Ascending aorta (tissue), 2 donors: ENCODE data around the gene NKX1-1. TPM values are rescaled to one million over a fixed set of nuclear protein-coding genes. Genes with fewer than 3 reads are reported as not detected.

Experiments
- DNase-seq, 2 donors: peaks; one replicate each; pipeline ENCODE4 v3.0.0-alpha.2; 2019; ENCODE audit warnings: low spot score in 2 of 2
- H3K27ac ChIP-seq, 2 donors: fragments of 200-600 bp; sonication (generic); one replicate each; pipeline ENCODE4 v1.5.1; 2016 to 2017; ENCODE audit warnings: mild to moderate bottlenecking in 1 of 2
- H3K27me3 ChIP-seq: fragments of 200-600 bp; sonication (generic); one replicate; pipeline ENCODE4 v1.5.1; 2017
- H3K36me3 ChIP-seq, 2 donors: fragments of 200-600 bp; sonication (generic); one replicate each; pipeline ENCODE4 v1.5.1; 2016
- H3K4me1 ChIP-seq, 2 donors: fragments of 200-600 bp; sonication (generic); one replicate each; pipeline ENCODE4 v1.5.1; 2016 to 2017; ENCODE audit warnings: mild to moderate bottlenecking in 1 of 2
- H3K4me3 ChIP-seq, 2 donors: fragments of 200-600 bp; sonication (generic); one replicate each; pipeline ENCODE4 v1.5.1; 2016 to 2017; ENCODE audit warnings: mild to moderate bottlenecking in 1 of 2
- H3K9me3 ChIP-seq, 2 donors: fragments of 200-600 bp; sonication (generic); one replicate each; pipeline ENCODE4 v1.5.1; 2016
- intact Hi-C: fragments of 100-400 bp; cut with DNase I; formaldehyde crosslinking; loops from one replicate; pipeline ENCODE4 v1.15.1; 2023
- total RNA-seq: library from RNA; depleted of rRNA; stranded (reverse); fragments of >200 nt; gene quantifications from one replicate; pipeline ENCODE4 v1.1.0, GENCODE V29; 2016
- TF ChIP-seq, protein P1 (sequence below), 3 experiments: fragments of 200-600 bp in 2 of 3; fragments of 450-650 bp in 1 of 3; sonication (generic) in 2 of 3; IDR thresholded peaks; one replicate each; pipeline ENCODE4 v1.5.1; 2016 to 2019; ENCODE audit warnings: antibody characterized with exemption in 3 of 3, mild to moderate bottlenecking in 1 of 3, moderate library complexity in 1 of 3

Gene NKX1-1
- total RNA-seq, 1 donor from 2014 or later = not detected

DNA sequence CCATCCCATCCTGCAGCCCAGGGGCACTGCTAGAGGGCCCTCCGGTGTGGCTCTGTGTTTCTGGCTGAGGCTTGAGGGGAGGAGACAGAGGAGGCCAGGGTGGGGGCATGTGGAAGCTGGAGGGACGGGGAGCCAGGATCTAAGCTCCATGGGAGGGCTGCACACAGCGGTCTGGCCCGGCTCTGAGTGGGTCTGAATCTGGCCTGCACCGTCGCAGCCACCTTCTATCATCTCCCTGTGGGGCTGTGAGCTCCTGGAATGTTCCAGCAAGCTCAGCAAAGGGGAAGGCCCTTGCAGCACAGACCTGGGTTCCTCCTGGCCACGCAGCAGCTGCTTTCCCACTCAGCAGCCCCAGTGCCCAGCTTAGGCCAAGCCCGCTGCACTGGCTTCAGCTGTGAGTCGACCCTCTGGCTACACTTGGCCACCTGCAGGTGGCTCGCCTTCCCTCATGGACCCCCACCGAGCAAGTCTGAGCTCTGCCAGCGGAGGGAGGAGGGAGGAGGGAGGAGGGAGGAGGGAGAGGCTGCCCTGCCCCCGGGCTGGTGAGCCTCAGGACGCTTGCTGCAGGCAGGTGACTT lies 5.3 kb downstream of the NKX1-1 start:
- H3K27me3 ChIP-seq = peaks cover 34% of the 10 kb centered on the region
- TF ChIP-seq, protein P1, sequence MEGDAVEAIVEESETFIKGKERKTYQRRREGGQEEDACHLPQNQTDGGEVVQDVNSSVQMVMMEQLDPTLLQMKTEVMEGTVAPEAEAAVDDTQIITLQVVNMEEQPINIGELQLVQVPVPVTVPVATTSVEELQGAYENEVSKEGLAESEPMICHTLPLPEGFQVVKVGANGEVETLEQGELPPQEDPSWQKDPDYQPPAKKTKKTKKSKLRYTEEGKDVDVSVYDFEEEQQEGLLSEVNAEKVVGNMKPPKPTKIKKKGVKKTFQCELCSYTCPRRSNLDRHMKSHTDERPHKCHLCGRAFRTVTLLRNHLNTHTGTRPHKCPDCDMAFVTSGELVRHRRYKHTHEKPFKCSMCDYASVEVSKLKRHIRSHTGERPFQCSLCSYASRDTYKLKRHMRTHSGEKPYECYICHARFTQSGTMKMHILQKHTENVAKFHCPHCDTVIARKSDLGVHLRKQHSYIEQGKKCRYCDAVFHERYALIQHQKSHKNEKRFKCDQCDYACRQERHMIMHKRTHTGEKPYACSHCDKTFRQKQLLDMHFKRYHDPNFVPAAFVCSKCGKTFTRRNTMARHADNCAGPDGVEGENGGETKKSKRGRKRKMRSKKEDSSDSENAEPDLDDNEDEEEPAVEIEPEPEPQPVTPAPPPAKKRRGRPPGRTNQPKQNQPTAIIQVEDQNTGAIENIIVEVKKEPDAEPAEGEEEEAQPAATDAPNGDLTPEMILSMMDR (IDR thresholded peaks at IDR 0.05) = no peak
- H3K27ac ChIP-seq = no peak overlapping the region
- peaks cover 0 to 2% of the 10 kb centered on the region in 2 donors for H3K4me1 ChIP-seq
- no peaks in the 10 kb centered on the region for H3K36me3 ChIP-seq
- peak in 1 of 2 donors; percentile 22 for DNase-seq
- no peak overlapping the region for H3K4me3 ChIP-seq
- intact Hi-C loops = no loop called here
- H3K9me3 ChIP-seq = no peaks in the 10 kb centered on the region

DNA sequence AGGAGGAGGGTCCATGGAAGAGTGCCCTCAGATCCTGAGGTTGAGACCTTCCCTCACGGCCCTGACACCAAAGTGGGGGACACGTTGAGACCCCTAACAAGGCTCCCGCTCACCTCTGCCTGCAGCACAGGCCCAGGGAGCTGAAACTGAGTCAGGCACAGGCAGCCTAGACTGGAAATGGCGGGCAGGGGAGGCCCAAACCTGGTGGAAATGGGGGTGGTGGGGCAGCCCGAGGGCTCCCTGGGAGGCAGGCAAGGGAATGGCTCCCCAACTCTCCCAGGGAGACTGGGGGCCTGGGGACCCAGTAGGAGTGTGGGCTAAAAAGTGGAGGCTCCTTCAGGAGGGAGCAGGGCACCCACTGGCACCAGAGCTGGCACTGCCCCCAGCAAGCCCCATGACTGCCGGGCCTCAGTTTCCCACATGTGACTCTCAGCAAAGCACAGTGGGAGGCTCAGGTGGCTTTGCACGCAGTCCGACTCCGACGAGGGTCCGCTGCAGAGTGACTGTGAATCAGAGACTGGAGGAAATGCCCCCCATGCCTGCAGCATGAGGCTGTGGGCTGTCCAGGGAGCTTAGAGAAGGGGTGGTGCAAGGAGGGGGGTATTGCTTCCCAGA lies 5.9 kb downstream of the NKX1-1 start:
- peaks cover 0 to 4% of the 10 kb centered on the region in 2 donors for H3K36me3 ChIP-seq
- peak in 1 of 2 donors; percentile 56 for DNase-seq
- no peaks in the 10 kb centered on the region for H3K9me3 ChIP-seq
- no peak overlapping the region for H3K27ac ChIP-seq
- TF ChIP-seq, protein P1 (IDR thresholded peaks at IDR 0.05) = no peak
- H3K27me3 ChIP-seq = peaks cover 30% of the 10 kb centered on the region
- H3K4me3 ChIP-seq = no peak overlapping the region
- peaks cover 0 to 2% of the 10 kb centered on the region in 2 donors for H3K4me1 ChIP-seq
- intact Hi-C loops = no loop called here

DNA sequence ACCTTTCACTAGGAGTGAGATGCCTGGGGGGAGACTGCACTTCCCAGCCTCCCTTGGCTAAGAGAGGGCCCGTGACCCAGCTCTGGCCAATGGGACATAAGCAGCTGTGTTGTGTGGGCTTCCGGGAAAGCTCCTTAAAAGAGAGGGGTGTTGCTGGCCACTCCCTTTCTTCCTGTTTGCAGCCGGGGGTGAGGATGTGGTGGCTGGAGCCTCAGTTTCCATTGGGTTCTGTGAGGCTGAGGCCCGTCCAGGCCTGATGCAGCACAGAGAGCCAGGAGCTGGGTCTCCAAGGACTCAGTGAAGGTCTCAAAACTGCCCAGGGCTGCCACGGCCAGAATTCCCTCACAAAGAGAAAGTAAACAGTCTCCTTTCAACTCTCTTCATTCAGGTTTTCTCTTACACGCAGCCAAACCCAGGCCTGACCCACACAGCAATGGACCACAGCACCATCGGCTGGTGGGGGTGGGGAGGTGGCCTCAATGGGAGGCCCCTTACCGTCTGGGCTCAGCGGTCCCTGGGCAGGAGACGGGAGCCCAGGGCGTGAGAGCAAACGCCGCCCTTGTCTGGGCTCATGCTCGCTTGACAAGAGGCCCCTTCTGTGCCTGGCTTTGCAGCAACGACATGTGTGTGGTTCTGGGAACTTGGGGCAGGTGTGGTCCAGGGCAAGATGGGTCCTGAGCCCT lies 6.6 kb downstream of the NKX1-1 start:
- peaks cover 0 to 8% of the 10 kb centered on the region in 2 donors for H3K36me3 ChIP-seq
- intact Hi-C loops = no loop called here
- H3K9me3 ChIP-seq = no peaks in the 10 kb centered on the region
- no peak overlapping the region for H3K4me3 ChIP-seq
- H3K27ac ChIP-seq = no peak overlapping the region
- peak in 1 of 2 donors; percentile 53 for DNase-seq
- H3K27me3 ChIP-seq = peaks cover 23% of the 10 kb centered on the region
- peaks cover 0 to 2% of the 10 kb centered on the region in 2 donors for H3K4me1 ChIP-seq
- TF ChIP-seq, protein P1 (IDR thresholded peaks at IDR 0.05) = no peak

DNA sequence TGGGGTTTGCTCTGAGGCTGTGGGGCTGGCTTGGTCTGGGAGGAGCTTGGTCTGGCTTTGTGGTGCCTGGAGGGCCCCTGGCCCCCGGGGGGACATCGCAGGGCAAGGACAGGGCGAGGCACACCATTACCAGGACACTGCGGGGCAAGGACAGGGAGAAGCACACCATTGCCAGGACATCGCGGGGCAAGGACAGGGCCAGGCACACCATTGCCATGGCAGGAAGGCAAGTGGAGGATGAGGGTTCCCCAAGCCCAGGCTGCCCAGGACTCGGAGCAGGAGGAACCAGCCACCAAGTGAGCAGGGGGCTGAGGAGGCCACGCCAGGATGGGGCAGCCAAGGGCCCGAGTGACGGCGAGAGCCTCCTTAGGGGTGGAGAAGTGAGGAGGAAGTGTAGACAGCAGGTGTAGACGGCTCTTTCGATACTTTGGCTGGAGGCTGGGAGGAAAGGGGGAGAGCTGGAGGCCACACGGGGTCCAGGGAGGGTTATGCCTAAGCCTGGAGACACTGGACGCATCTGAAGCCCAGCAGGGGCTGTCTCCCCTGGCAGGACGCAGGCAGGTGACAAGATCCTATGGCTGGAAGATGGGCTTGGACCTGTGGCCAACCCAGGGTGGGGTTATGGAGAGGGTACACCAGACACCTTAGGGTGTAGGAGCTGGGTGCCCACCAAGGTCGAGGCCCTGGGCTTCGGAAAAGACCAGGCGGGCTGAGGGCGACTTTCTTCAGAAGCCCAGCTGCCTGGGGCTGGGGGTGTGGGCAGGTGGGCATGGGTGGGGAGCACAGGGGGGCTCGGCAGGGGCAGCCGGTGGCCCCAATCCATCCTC lies 7.3 kb downstream of the NKX1-1 start:
- H3K9me3 ChIP-seq = no peaks in the 10 kb centered on the region
- no peak overlapping the region for H3K27ac ChIP-seq
- H3K36me3 ChIP-seq = peaks cover 4 to 16% of the 10 kb centered on the region in 2 donors
- TF ChIP-seq, protein P1 (IDR thresholded peaks at IDR 0.05) = no peak
- peaks cover 18% of the 10 kb centered on the region for H3K27me3 ChIP-seq
- no peak overlapping the region for H3K4me3 ChIP-seq
- peak in 1 of 2 donors; percentile 28 for DNase-seq
- H3K4me1 ChIP-seq = peaks cover 0 to 2% of the 10 kb centered on the region in 2 donors
- intact Hi-C loops = no loop called here

DNA sequence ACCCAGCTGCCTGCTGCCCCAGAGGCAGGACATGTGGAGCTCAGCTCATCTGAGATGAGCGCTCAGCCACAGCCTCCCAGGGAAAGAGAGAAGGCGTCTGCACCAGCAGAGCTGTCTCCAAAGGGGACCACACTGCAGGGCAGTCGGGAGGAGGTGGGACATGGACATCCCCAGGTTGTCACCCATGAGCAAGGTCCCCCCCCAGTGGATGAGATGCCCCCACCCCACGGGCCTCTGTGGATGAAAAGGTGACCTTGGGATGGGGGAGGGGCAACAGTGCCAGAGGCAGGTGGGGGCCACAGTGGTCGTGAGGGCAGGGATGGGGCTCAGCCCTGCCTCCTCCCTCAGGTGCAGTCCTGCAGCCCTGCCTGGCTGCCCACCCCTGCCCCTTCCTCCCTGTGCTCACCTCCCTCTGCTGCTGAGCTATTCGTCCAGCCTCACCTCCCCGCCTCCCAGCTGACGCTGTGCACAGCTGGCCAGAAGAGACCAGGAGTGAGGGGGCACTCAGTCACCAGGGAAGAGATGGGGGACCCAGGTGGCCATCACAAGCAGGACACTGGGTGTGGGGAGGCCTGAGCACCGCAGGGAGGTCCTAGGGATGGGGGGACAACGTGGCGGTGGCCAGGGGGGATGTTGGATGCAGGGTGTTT lies 9.3 kb downstream of the NKX1-1 start:
- no peak overlapping the region for H3K27ac ChIP-seq
- no peak overlapping the region for H3K4me3 ChIP-seq
- intact Hi-C loops = no loop called here
- peaks cover 0 to 7% of the 10 kb centered on the region in 2 donors for H3K9me3 ChIP-seq
- TF ChIP-seq, protein P1 (IDR thresholded peaks at IDR 0.05) = no peak
- H3K36me3 ChIP-seq = peaks cover 13 to 34% of the 10 kb centered on the region in 2 donors
- H3K4me1 ChIP-seq = no peaks in the 10 kb centered on the region
- H3K27me3 ChIP-seq = peaks cover 6% of the 10 kb centered on the region
- DNase-seq = no peak
